HG03432 (cell line): Measurements from ENCODE around the gene CDHR5.
"Not testable (repeated sequence)": the region's sequence is repeated elsewhere in the genome, so short reads cannot be mapped to it uniquely, and the experiment has no call there.

Source experiments
- ATAC-seq: cut with Tn5 transposase; IDR thresholded peaks from one replicate; pipeline ENCODE4 v1.9.1; 2021; ENCODE audit warnings: mild to moderate bottlenecking, moderate library complexity; ENCODE audit not compliant: unreplicated experiment

The CDHR5 gene

GRCh38 chr11:589798-590197 lies 35.0 kb downstream of the CDHR5 start:
- ATAC-seq, result no peak

GRCh38 chr11:587978-588380 lies 36.8 kb downstream of the CDHR5 start:
- ATAC-seq, result no peak

- ATAC-seq, result no peak
Observed at GRCh38 chr11:587546-587945, 37.2 kb downstream of the CDHR5 start.

- ATAC-seq, result no peak
Observed at GRCh38 chr11:586376-587316, 38.1 kb downstream of the CDHR5 start.

- ATAC-seq, result no peak
Observed at GRCh38 chr11:584287-584686, 40.5 kb downstream of the CDHR5 start.

GRCh38 chr11:581752-582151 lies 43.0 kb downstream of the CDHR5 start:
- ATAC-seq, result no peak

- ATAC-seq, result no peak
Observed at GRCh38 chr11:581342-581741, 43.4 kb downstream of the CDHR5 start.

GRCh38 chr11:579830-580601 lies 44.7 kb downstream of the CDHR5 start:
- no peak for ATAC-seq

- ATAC-seq, result no peak
Observed at GRCh38 chr11:578276-579035, 46.3 kb downstream of the CDHR5 start.

GRCh38 chr11:577611-577894 lies 47.2 kb downstream of the CDHR5 start:
- ATAC-seq, result no peak

GRCh38 chr11:576811-577610 lies 47.7 kb downstream of the CDHR5 start:
- no peak for ATAC-seq

GRCh38 chr11:575996-576768 lies 48.6 kb downstream of the CDHR5 start, which contains the start of gene PHRF1:
TSS of gene PHRF1 (plus strand) at chr11:576470. CDS start at chr11:581513, 5,043 bp downstream.
- ATAC-seq, result peak; percentile 83

GRCh38 chr11:575313-575995 lies 49.3 kb downstream of the CDHR5 start:
- ATAC-seq, result peak; percentile 34

GRCh38 chr11:574632-575312 lies 50.0 kb downstream of the CDHR5 start:
- ATAC-seq, result no peak

GRCh38 chr11:574031-574570 lies 50.7 kb downstream of the CDHR5 start:
- ATAC-seq, result not testable (repeated sequence)

- ATAC-seq, result no peak
Observed at GRCh38 chr11:573146-573759, 51.5 kb downstream of the CDHR5 start.

- ATAC-seq, result no peak
Observed at GRCh38 chr11:571802-572185, 53.0 kb downstream of the CDHR5 start.
